Osteoblast (primary cell): ENCODE data around the gene EPGN. TPM values are rescaled to one million over a fixed set of nuclear protein-coding genes. Genes with fewer than 3 reads are reported as not detected.

Source experiments
- DNase-seq: peaks from one replicate; pipeline ENCODE4 v3.0.0; 2011; ENCODE audit warnings: low spot score, mixed read lengths; ENCODE audit not compliant: insufficient read length; ENCODE audit errors: missing footprints
- H2AFZ ChIP-seq: 2 replicates; pipeline ENCODE4 v1.6.0; 2011; ENCODE audit warnings: mild to moderate bottlenecking, low read length
- H3K27ac ChIP-seq: 2 replicates; pipeline ENCODE4 v1.5.1; 2011; ENCODE audit warnings: mild to moderate bottlenecking, low read depth, low read length, moderate library complexity
- H3K27me3 ChIP-seq: 2 replicates; pipeline ENCODE4 v1.6.0; 2012; ENCODE audit warnings: mild to moderate bottlenecking, control low read depth, inconsistent platforms, low read length, moderate library complexity; ENCODE audit not compliant: insufficient read depth
- H3K36me3 ChIP-seq: 2 replicates; pipeline ENCODE4 v1.5.1; 2011; ENCODE audit warnings: mild to moderate bottlenecking, low read length, control low read depth, moderate library complexity; ENCODE audit not compliant: insufficient read depth
- H3K4me1 ChIP-seq: 2 replicates; pipeline ENCODE4 v1.5.1; 2011; ENCODE audit warnings: mild to moderate bottlenecking, low read length, control low read depth, moderate library complexity; ENCODE audit not compliant: insufficient read depth
- H3K4me2 ChIP-seq: 2 replicates; pipeline ENCODE4 v1.6.0; 2011; ENCODE audit warnings: mild to moderate bottlenecking, low read length; ENCODE audit not compliant: insufficient read depth
- H3K4me3 ChIP-seq: fragments of 200-600 bp; sonication (generic); 3 replicates; pipeline ENCODE4 v1.5.1; 2012; ENCODE audit warnings: mild to moderate bottlenecking, low read length, inconsistent platforms; ENCODE audit not compliant: insufficient read depth
- H3K79me2 ChIP-seq: 2 replicates; pipeline ENCODE4 v1.6.0; 2012; ENCODE audit warnings: mild to moderate bottlenecking, low read length, control low read depth, inconsistent platforms; ENCODE audit not compliant: insufficient read depth
- H3K9me3 ChIP-seq: 2 replicates; pipeline ENCODE4 v1.5.1; 2011; ENCODE audit warnings: low read depth, low read length, control low read depth
- H4K20me1 ChIP-seq: 2 replicates; pipeline ENCODE4 v1.6.0; 2012; ENCODE audit warnings: mild to moderate bottlenecking, low read length, control low read depth; ENCODE audit not compliant: insufficient read depth
- total RNA-seq: library from RNA; depleted of rRNA; stranded (reverse); fragments of >200 nt; gene quantifications from 2 replicates; pipeline ENCODE4 v1.2.3, GENCODE V29; 2012
- TF ChIP-seq, protein P1 (sequence below): IDR thresholded peaks from 2 replicates; pipeline ENCODE4 v1.5.1; 2011; ENCODE audit warnings: mild to moderate bottlenecking, low read depth, low read length, moderate library complexity; ENCODE audit errors: extremely low read depth

EPGN gene
- total RNA-seq, 1 donor: 1.1 TPM

DNA sequence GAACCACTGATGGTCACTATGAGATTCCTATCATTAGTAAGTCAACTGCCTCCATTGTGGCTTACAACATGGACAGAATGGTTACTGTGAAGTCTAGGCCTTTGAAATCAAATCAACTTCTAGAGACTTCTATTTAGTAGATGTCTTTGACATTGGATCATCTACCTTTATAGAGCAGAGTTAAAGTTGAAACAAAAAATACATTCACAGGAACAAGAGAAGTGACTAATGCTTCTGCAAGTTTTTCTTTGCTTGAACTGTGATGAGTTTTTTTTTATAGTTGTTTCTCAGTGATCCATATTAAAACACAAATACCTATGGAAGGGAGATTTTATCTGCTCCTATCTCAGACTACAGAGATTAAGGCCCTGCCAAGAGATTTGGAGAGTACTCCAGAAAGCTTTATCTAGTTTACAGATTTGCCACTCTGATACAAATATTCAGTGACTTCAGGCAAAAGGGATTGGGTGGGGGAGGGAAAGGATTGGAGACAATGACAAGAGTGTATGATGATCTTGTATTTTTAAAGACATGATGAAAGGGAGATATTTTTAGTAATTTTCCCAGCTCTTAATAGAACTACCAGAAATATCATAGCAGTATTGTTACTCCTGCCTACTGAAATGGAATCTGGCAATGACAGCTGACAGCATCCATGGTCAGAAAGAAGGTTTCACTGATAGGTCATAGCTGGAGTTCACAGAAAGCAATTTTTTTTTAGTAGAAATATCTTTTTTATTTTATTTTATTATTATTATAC, 16.0 kb upstream of the EPGN start:
- Histone ChIP-seq H3K27me3 (no peaks in the 10 kb centered on the region), H4K20me1 (no peaks in the 10 kb centered on the region), H3K27ac (no peak overlapping the region), H3K9me3 (no peaks in the 10 kb centered on the region), H3K4me3 (no peak overlapping the region), H3K4me1 (peaks cover 7% of the 10 kb centered on the region), H3K79me2 (no peaks in the 10 kb centered on the region), H2AFZ (no peak overlapping the region), H3K36me3 (no peaks in the 10 kb centered on the region), H3K4me2 (no peak overlapping the region)
- peak; percentile 19 for DNase-seq
- TF ChIP-seq, protein P1, sequence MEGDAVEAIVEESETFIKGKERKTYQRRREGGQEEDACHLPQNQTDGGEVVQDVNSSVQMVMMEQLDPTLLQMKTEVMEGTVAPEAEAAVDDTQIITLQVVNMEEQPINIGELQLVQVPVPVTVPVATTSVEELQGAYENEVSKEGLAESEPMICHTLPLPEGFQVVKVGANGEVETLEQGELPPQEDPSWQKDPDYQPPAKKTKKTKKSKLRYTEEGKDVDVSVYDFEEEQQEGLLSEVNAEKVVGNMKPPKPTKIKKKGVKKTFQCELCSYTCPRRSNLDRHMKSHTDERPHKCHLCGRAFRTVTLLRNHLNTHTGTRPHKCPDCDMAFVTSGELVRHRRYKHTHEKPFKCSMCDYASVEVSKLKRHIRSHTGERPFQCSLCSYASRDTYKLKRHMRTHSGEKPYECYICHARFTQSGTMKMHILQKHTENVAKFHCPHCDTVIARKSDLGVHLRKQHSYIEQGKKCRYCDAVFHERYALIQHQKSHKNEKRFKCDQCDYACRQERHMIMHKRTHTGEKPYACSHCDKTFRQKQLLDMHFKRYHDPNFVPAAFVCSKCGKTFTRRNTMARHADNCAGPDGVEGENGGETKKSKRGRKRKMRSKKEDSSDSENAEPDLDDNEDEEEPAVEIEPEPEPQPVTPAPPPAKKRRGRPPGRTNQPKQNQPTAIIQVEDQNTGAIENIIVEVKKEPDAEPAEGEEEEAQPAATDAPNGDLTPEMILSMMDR: no peak

DNA sequence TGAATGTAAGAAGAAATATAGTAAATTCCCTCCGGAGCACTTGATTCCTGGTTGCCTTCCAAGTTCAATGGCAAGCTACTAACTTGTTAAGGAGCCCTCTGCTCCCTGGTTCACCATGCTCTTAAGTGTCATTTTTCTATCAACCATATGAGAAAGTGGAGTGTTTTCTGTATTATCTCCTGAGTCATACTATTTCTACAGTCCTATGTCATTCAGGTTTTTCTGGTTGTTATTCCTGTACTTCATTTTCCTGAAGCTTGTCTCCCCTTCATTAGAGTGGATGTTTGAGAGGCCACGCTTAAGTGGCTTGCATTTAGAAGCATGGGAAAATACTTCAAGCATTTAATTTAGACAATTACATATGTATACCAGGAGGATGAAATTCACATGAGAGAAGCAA, 14.7 kb upstream of the EPGN start:
- no peak overlapping the region for H2AFZ ChIP-seq
- H4K20me1 ChIP-seq: no peaks in the 10 kb centered on the region
- no peaks in the 10 kb centered on the region for H3K36me3 ChIP-seq
- no peak for DNase-seq
- no peak overlapping the region for H3K4me2 ChIP-seq
- no peaks in the 10 kb centered on the region for H3K79me2 ChIP-seq
- no peak overlapping the region for H3K27ac ChIP-seq
- no peak overlapping the region for H3K4me3 ChIP-seq
- TF ChIP-seq, protein P1: no peak
- H3K27me3 ChIP-seq: no peaks in the 10 kb centered on the region
- peaks cover 7% of the 10 kb centered on the region for H3K4me1 ChIP-seq
- no peaks in the 10 kb centered on the region for H3K9me3 ChIP-seq

DNA sequence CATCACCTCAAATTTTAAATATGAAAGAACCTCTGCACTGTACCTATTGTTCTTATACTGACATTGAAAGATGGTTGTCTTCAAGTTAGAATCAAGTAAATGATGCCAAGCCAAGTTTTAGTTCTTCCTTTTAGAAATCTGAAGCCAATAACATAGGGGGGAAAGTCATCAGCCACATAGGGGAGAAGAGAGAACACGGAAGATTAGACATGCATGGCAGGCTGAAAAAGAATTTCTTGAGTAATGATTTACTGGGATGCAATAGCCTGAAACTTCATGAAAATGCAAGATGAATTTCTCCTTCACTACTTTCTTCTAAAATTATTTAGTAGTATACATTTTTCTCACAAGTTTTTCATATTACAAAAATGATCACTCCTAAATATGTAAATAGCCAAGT, 13.6 kb upstream of the EPGN start:
- no peak overlapping the region for H2AFZ ChIP-seq
- H3K79me2 ChIP-seq: no peaks in the 10 kb centered on the region
- H4K20me1 ChIP-seq: no peaks in the 10 kb centered on the region
- no peak overlapping the region for H3K4me3 ChIP-seq
- H3K4me1 ChIP-seq: peaks cover 7% of the 10 kb centered on the region
- H3K27ac ChIP-seq: no peak overlapping the region
- no peaks in the 10 kb centered on the region for H3K9me3 ChIP-seq
- no peaks in the 10 kb centered on the region for H3K27me3 ChIP-seq
- DNase-seq: no peak
- H3K36me3 ChIP-seq: no peaks in the 10 kb centered on the region
- TF ChIP-seq, protein P1: no peak
- no peak overlapping the region for H3K4me2 ChIP-seq

DNA sequence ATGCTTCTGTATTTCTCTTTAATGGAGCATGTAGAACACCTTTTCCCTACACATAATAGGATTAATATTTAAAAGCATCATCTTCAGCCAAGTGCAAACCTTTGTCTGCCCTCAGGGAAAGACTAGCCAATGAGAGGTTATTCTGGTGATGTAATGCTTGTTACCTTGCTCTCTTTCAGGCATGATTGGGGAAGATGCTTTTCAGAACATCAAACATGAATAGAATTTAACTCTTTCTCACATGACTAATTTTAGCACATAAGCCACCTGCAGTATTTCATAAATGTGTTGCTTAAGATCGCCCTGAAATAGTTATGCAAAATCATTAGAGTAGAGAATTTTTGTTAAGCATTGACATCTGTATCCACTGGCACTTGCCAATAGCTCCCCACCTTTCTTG, 10.7 kb upstream of the EPGN start:
- H3K4me3 ChIP-seq: no peak overlapping the region
- TF ChIP-seq, protein P1: no peak
- H3K27me3 ChIP-seq: no peaks in the 10 kb centered on the region
- DNase-seq: no peak
- H3K36me3 ChIP-seq: no peaks in the 10 kb centered on the region
- no peaks in the 10 kb centered on the region for H3K9me3 ChIP-seq
- no peak overlapping the region for H2AFZ ChIP-seq
- no peak overlapping the region for H3K27ac ChIP-seq
- H4K20me1 ChIP-seq: no peaks in the 10 kb centered on the region
- H3K4me1 ChIP-seq: no peaks in the 10 kb centered on the region
- no peak overlapping the region for H3K4me2 ChIP-seq
- H3K79me2 ChIP-seq: no peaks in the 10 kb centered on the region
